ENCODE measurements around the gene ALDH1L1.

The ALDH1L1 gene

DNA sequence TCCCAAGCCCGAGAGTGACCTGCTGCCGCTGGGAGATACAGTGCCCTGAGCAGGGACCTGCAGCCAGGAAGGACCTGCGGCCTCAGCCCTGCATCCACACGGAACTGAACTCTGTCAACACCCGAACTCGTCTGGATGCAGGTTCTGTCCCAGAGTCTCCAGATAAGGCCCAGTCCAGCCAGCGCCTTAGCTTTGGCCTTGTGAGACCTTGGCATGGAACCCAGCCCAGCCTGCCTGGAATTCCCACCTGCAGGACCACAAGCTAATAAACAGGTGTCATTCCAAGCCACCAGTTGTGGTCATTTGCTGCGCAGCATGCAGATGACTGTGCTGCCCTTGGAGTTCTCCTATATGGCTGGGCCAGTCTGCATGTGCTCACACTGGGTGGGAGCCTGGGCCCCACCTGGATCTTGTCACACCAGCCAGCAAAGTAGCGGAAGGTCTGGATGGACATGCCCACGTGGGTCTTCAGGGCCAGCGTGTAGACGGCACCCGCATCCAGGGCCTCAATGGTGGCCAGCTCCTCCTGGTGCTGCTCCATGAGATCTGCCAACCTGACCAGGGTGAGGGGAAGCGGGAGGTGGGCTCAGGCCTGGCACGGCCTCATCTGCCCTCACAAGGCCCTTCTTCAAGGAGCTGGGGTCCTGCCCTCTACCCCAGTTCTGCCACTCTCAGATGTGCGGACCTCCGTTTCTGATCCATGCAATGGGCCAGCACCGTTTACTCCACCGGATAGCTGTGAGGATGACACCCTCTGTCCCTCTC lies 49.2 kb downstream of the ALDH1L1 start:
- Histone ChIP-seq H3K23ac (ENCODE audit: low read length) (no peak overlapping the region), H2AK5ac (ENCODE audit: low read length) (no peak overlapping the region), H2BK5ac (ENCODE audit: low read depth, low read length, poor library complexity) (no peak overlapping the region), H3K4me2 (ENCODE audit: low read length) (no peak overlapping the region), H3K18ac (ENCODE audit: low read length) (no peak overlapping the region), H4K8ac (ENCODE audit: low read depth, low read length) (no peak overlapping the region), H3K4me1 (ENCODE audit: control insufficient read depth in 1 of 2, insufficient read depth in 2 of 2, low read length in 2 of 2) (no peaks in the 10 kb centered on the region), H3K27me3 (ENCODE audit: insufficient read depth, low read length) (no peaks in the 10 kb centered on the region), H2BK120ac (ENCODE audit: insufficient read depth, low read length, poor library complexity) (no peak overlapping the region), H3K36me3 (ENCODE audit: control insufficient read depth in 1 of 2, insufficient read depth in 2 of 2, low read length in 2 of 2) (no peaks in the 10 kb centered on the region), H3K79me2 (ENCODE audit: control insufficient read depth, insufficient read depth, low read length, poor library complexity) (no peaks in the 10 kb centered on the region), H3K4me3 (ENCODE audit: low read depth, low read length) (no peak overlapping the region), H3K9ac (ENCODE audit: low read length) (no peak overlapping the region), H4K12ac (ENCODE audit: low read depth, low read length) (no peak overlapping the region), H2AFZ (ENCODE audit: insufficient read depth, low read length, poor library complexity) (no peak overlapping the region), H3K14ac (ENCODE audit: low read length) (no peak overlapping the region), H3K9me3 (ENCODE audit: insufficient read depth, low read depth, low read length) (peaks cover 5% of the 10 kb centered on the region), H3K79me1 (ENCODE audit: low read length) (no peaks in the 10 kb centered on the region), H2BK12ac (ENCODE audit: low read length) (no peak overlapping the region), H4K91ac (ENCODE audit: low read depth, low read length) (no peak overlapping the region), H3K27ac (ENCODE audit: low read depth, low read length) (no peak overlapping the region), H3K4ac (ENCODE audit: low read depth, low read length) (no peak overlapping the region)
- no CpG with 5 or more reads among the region's 19 CpGs for WGBS (ENCODE audit: extremely low coverage, insufficient coverage, insufficient read length)
- DNase-seq: no peak

GRCh38 chr3:126130081-126130855 lies 50.1 kb downstream of the ALDH1L1 start:
- Histone ChIP-seq H4K91ac (ENCODE audit: low read depth, low read length) (no peak overlapping the region), H4K12ac (ENCODE audit: low read depth, low read length) (no peak overlapping the region), H3K14ac (ENCODE audit: low read length) (no peak overlapping the region), H2AK5ac (ENCODE audit: low read length) (no peak overlapping the region), H3K27ac (ENCODE audit: low read depth, low read length) (no peak overlapping the region), H3K18ac (ENCODE audit: low read length) (no peak overlapping the region), H3K79me2 (ENCODE audit: control insufficient read depth, insufficient read depth, low read length, poor library complexity) (no peaks in the 10 kb centered on the region), H3K4ac (ENCODE audit: low read depth, low read length) (no peak overlapping the region), H3K27me3 (ENCODE audit: insufficient read depth, low read length) (no peaks in the 10 kb centered on the region), H2BK120ac (ENCODE audit: insufficient read depth, low read length, poor library complexity) (no peak overlapping the region), H3K9me3 (ENCODE audit: insufficient read depth, low read depth, low read length) (peaks cover 5% of the 10 kb centered on the region), H3K79me1 (ENCODE audit: low read length) (no peaks in the 10 kb centered on the region), H2AFZ (ENCODE audit: insufficient read depth, low read length, poor library complexity) (no peak overlapping the region), H3K36me3 (ENCODE audit: control insufficient read depth in 1 of 2, insufficient read depth in 2 of 2, low read length in 2 of 2) (no peaks in the 10 kb centered on the region), H3K9ac (ENCODE audit: low read length) (no peak overlapping the region), H3K23ac (ENCODE audit: low read length) (no peak overlapping the region), H3K4me2 (ENCODE audit: low read length) (no peak overlapping the region), H3K4me3 (ENCODE audit: low read depth, low read length) (no peak overlapping the region), H2BK5ac (ENCODE audit: low read depth, low read length, poor library complexity) (no peak overlapping the region), H3K4me1 (ENCODE audit: control insufficient read depth in 1 of 2, insufficient read depth in 2 of 2, low read length in 2 of 2) (no peaks in the 10 kb centered on the region), H4K8ac (ENCODE audit: low read depth, low read length) (no peak overlapping the region), H2BK12ac (ENCODE audit: low read length) (no peak overlapping the region)
- no peak for DNase-seq
- no CpG with 5 or more reads among the region's 15 CpGs for WGBS (ENCODE audit: extremely low coverage, insufficient coverage, insufficient read length)

GRCh38 chr3:126129398-126129891 lies 50.9 kb downstream of the ALDH1L1 start:
- no peak overlapping the region for H3K4me2 ChIP-seq (ENCODE audit: low read length)
- no CpG with 5 or more reads among the region's 16 CpGs for WGBS (ENCODE audit: extremely low coverage, insufficient coverage, insufficient read length)
- H3K4ac ChIP-seq (ENCODE audit: low read depth, low read length): no peak overlapping the region
- H3K23ac ChIP-seq (ENCODE audit: low read length): no peak overlapping the region
- H3K36me3 ChIP-seq (ENCODE audit: control insufficient read depth in 1 of 2, insufficient read depth in 2 of 2, low read length in 2 of 2): no peaks in the 10 kb centered on the region
- no peaks in the 10 kb centered on the region for H3K27me3 ChIP-seq (ENCODE audit: insufficient read depth, low read length)
- no peaks in the 10 kb centered on the region for H3K4me1 ChIP-seq (ENCODE audit: control insufficient read depth in 1 of 2, insufficient read depth in 2 of 2, low read length in 2 of 2)
- no peak overlapping the region for H2AFZ ChIP-seq (ENCODE audit: insufficient read depth, low read length, poor library complexity)
- peaks cover 5% of the 10 kb centered on the region for H3K9me3 ChIP-seq (ENCODE audit: insufficient read depth, low read depth, low read length)
- no peak overlapping the region for H3K14ac ChIP-seq (ENCODE audit: low read length)
- no peak for DNase-seq
- no peak overlapping the region for H3K9ac ChIP-seq (ENCODE audit: low read length)
- H2BK5ac ChIP-seq (ENCODE audit: low read depth, low read length, poor library complexity): no peak overlapping the region
- H3K79me2 ChIP-seq (ENCODE audit: control insufficient read depth, insufficient read depth, low read length, poor library complexity): no peaks in the 10 kb centered on the region
- H4K12ac ChIP-seq (ENCODE audit: low read depth, low read length): no peak overlapping the region
- H3K18ac ChIP-seq (ENCODE audit: low read length): no peak overlapping the region
- H3K27ac ChIP-seq (ENCODE audit: low read depth, low read length): no peak overlapping the region
- H2BK120ac ChIP-seq (ENCODE audit: insufficient read depth, low read length, poor library complexity): no peak overlapping the region
- no peak overlapping the region for H2AK5ac ChIP-seq (ENCODE audit: low read length)
- H3K79me1 ChIP-seq (ENCODE audit: low read length): no peaks in the 10 kb centered on the region
- no peak overlapping the region for H4K8ac ChIP-seq (ENCODE audit: low read depth, low read length)
- no peak overlapping the region for H3K4me3 ChIP-seq (ENCODE audit: low read depth, low read length)
- no peak overlapping the region for H4K91ac ChIP-seq (ENCODE audit: low read depth, low read length)
- no peak overlapping the region for H2BK12ac ChIP-seq (ENCODE audit: low read length)

DNA sequence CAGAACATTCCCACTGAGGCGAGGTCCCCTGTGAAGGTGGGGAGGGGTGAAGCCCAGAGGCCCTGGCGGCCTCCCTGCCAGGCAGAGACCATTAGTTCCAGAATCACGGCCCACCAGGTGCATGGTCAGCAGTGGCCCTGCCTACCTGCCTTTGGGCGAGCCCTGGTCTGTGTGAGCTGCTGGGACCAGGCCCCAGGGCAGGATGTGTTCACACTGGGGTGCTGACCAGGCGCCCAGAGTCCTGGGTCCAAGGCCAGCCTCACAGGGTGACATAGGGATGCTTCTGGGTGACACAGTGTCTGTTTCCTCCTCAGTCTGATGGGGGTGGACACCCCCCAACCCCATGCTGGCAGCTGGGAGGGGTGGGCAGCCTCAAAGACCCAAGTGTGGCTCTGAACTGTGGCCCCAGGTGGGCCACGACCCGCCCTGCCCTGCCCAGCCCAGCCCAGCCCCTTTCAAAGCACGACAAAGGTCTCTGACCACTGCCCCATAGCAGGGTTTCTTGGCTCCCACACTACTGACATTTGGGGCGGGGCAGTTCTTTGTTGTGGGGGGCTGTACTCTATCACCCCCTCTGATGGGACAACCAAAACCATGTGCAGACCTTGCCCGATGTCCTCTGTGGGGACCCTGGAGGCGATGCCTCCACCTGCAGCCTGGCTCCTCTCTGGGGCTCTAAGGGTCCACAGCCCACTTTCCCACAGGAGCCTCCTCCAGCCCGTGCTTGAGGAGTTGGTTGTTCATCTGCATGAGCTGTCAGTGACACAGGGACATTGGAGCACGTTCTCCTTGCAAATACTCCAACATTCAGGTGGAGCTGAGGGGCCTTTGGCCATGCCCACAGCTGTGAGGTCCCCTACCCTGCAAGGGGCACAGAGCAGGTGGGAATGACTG lies 51.6 kb downstream of the ALDH1L1 start:
- Histone ChIP-seq H2AFZ (ENCODE audit: insufficient read depth, low read length, poor library complexity) (no peak overlapping the region), H3K79me1 (ENCODE audit: low read length) (no peaks in the 10 kb centered on the region), H2BK5ac (ENCODE audit: low read depth, low read length, poor library complexity) (no peak overlapping the region), H4K91ac (ENCODE audit: low read depth, low read length) (no peak overlapping the region), H3K9me3 (ENCODE audit: insufficient read depth, low read depth, low read length) (peaks cover 5% of the 10 kb centered on the region), H3K27ac (ENCODE audit: low read depth, low read length) (no peak overlapping the region), H3K36me3 (ENCODE audit: control insufficient read depth in 1 of 2, insufficient read depth in 2 of 2, low read length in 2 of 2) (no peaks in the 10 kb centered on the region), H3K27me3 (ENCODE audit: insufficient read depth, low read length) (no peaks in the 10 kb centered on the region), H3K23ac (ENCODE audit: low read length) (no peak overlapping the region), H2BK120ac (ENCODE audit: insufficient read depth, low read length, poor library complexity) (no peak overlapping the region), H3K4me3 (ENCODE audit: low read depth, low read length) (no peak overlapping the region), H3K4ac (ENCODE audit: low read depth, low read length) (no peak overlapping the region), H3K79me2 (ENCODE audit: control insufficient read depth, insufficient read depth, low read length, poor library complexity) (no peaks in the 10 kb centered on the region), H2BK12ac (ENCODE audit: low read length) (no peak overlapping the region), H4K8ac (ENCODE audit: low read depth, low read length) (no peak overlapping the region), H3K14ac (ENCODE audit: low read length) (no peak overlapping the region), H3K4me2 (ENCODE audit: low read length) (no peak overlapping the region), H3K4me1 (ENCODE audit: control insufficient read depth in 1 of 2, insufficient read depth in 2 of 2, low read length in 2 of 2) (no peaks in the 10 kb centered on the region), H4K12ac (ENCODE audit: low read depth, low read length) (no peak overlapping the region), H3K9ac (ENCODE audit: low read length) (no peak overlapping the region), H2AK5ac (ENCODE audit: low read length) (no peak overlapping the region), H3K18ac (ENCODE audit: low read length) (no peak overlapping the region)
- no peak for DNase-seq
- WGBS (ENCODE audit: extremely low coverage, insufficient coverage, insufficient read length): no CpG with 5 or more reads among the region's 13 CpGs
